Left renal cortex interstitium (tissue), 4 donors: ENCODE data around the gene CSTF1. TPM values are rescaled to one million over a fixed set of nuclear protein-coding genes. Genes with fewer than 3 reads are reported as not detected.
A peak's percentile ranks its signal among the peaks of the same experiment; 100 is the strongest.
"Not testable (repeated sequence)": the region's sequence is repeated elsewhere in the genome, so short reads cannot be mapped to it uniquely, and the experiment has no call there.

Source experiments
- DNase-seq, 4 donors: peaks; one replicate each; pipeline ENCODE4 v3.0.0-alpha.2; 2013; ENCODE audit warnings: low read depth in 4 of 4, low spot score in 2 of 4, missing footprints in 1 of 4
- polyA plus RNA-seq, 4 donors: library from polyadenylated mRNA; unstranded; fragments of 120-200 nt; gene quantifications; one replicate each; pipeline ENCODE4 v1.2.1, GENCODE V29; 2013; ENCODE audit not compliant: insufficient read length in 4 of 4

CSTF1 gene
- polyA plus RNA-seq, 4 donors = 39.6 to 43.8 (median 41.0) TPM

DNA sequence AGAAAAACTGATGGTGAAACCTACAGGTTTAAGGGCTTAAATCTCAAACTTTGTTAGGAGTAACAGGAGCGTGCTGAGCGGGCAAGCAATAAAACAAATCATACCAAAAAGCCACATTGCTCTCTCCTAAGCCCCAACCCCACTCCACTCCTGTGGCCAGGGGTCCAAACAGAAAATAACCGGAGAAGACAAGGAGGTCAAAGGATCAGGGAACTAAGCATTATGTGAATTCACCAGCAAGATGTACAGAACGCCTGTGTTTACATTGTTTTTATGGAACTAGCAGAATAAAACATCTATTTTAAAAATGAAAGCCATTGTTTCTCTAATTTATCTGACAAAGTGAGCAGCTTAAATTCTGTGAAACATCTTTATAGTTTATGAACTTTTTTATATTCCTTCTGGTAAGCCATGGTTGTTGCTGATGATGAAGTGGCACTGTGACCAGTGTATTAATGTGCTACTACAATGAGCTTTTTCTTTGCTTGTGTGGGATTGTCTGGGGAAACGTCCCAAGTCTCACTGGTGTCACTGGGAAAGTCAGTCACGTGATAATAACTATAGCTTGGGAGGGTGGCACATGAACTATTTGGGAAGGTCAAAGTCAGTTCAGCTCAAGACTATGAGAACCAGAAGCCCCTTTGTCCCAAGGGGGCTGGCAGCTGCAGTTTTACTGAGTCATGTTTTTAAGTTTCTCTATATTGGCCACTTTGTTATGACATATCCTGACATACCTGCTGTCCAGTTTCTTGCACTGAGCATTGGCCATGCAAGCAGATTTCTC, 23.9 kb upstream of the CSTF1 start:
- no peak for DNase-seq

DNA sequence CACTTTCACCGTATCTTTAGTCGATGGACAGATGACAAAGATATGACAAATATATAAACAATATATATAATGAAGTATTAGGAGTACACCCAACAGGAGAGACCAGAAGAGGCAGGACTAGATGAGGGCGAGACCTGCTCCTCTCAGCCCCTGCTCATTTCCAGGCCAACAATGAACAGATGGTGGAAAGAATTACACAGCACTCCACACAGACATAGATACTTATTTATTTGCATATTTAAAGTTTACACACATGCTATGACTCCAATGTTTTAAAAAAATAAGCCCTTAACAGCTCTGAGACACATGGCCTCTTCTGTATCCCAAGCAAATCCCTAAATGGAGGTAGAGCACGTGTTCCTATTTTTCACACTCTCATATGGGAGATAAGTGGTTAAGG, 23.3 kb upstream of the CSTF1 start:
- no peak for DNase-seq

DNA sequence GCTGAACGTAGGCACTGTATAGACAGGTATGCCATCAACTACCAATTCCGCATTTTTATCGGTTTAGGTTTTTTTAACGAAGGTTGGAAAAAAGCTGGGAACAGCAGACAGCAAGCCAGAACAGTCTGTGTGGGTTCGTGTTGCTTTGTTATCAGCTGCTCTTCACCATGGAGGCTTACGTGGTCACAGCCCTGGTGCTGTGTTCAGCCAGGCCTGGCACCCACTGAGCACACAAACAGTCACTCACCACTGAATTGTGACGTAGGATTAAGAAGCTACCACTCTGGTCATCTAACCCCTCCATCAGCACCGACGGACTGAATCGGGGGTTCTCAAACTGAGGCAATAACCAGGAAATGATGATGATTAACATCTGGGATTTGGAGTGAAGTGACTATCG, 20.5 kb upstream of the CSTF1 start:
- no peak for DNase-seq

DNA sequence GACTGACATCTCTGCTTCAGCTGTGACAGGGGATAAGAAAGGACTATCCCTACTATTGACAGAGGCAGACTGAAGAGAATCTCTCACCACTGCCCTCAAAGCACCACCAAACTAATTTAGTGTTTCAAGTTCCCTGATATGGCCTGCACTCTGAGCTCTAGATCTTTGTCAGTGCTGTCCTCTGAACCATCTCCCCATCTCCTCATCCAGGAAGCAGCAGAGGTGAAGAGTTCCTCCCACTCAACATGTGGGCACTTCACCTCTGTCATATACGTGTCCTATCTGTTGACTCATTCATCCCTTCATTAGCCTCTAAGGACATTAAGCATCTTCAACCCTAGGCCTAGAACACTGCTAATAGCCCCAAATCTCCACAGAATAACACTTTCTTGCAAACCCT, 19.6 kb upstream of the CSTF1 start:
- DNase-seq = no peak

DNA sequence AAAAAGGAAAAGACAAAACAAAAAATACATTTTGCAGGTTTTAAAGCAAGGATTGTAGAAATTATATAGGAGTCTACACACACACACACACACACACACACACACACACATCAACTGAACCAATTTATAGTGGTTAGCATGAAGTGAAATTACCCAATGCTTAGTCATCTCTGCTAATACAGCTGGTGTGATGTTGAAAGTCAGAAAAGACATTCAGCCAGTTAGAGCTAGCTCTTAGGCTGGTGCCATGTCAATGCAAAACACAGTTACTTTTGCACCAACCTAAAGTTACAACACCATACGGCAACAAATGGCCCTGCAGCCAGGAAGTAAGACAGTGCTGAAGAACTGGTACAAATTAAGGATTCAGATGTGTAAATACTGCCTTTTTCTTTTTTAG, 18.5 kb upstream of the CSTF1 start:
- DNase-seq = no peak

DNA sequence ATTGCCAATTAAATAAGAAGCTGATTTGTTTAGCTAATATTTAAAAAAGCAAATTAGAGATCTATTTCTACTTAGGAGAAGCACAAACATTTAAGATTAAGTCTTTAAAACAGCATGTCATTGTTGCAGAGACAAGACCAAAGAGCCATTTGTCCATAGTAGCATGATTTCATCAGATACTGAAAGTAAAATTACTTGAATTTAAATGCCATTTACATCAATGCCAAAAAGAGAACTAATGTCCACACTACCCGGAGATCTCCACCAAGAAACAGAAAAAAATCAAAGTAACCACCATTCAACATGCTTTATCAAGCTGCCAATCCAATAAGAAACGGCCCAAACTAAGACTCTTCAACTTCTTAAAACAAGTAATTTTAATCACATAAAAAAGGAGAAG, 16.1 kb upstream of the CSTF1 start:
- DNase-seq = no peak

DNA sequence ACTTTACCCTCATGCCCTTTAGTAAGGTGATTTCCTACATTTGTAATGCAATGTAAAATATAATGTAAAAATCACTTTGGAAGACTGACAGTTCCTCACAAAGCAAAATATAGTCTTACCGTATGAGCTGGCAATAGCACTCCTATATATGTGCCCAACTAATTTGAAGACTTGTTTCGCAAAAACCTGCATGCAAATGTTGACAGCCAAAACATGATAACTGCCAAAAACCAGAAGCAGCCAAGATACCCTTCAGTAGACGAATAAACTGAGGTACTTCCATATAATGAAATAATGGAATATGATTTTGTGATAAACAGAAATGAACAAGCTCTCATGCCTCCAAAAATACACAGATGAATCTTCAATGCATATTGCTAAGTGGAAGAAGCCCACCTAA, 14.1 kb upstream of the CSTF1 start:
- no peak for DNase-seq

DNA sequence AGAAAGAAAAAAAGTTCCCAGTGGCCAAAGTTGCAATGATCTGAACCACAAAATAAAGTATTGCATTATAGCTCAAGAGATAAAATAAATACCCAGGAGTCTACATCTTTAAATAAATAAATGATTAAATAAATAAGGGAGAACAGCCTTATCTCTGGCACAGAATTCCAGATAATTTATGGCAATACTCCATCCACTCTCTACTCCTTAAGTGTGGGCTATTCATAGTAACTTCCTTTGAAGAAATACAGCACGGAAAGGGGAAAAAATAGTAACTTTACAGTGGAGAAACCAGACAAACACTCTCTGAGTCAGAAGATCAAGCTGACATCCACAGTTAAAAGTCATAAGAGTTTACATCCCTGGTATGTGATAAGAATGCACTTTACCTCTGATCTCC, 12.1 kb upstream of the CSTF1 start:
- no peak for DNase-seq

DNA sequence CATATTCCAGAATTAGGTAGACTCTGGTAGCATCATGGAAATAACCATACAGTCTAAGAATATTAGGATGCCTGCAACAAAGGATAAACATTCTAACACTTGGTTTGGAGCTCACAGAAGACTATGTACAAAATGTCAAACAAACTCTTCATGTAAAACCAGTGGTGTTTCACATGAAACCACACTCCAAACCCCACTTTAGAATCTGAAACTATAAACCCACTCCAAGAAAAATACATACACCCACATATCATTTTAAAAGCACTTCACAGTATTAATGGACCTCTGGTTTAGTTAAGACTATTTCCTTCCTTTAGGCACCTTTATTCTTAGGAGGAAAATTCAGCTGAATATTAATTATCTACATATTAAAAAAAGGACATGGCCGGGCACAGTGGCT, 10.9 kb upstream of the CSTF1 start:
- DNase-seq = no peak

DNA sequence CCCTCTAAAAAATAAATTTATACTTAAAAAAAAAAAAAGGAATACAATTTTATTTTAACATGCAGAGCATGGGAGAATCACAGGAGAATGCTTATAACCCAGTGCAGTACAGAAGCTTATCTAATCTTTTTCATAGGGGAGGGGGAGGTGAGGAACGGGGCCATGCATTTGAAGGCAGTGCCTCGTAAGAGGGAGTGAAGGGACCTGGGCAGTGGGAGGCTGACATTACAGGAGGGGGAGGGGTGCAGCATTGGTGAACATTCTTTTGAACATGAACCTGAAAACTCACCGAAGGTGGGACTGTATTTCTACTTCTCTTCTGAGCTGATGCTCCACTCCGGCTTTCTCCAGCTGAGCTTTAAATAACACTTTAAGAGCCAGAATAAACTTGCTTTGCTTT, 9.7 kb upstream of the CSTF1 start:
- DNase-seq = no peak

DNA sequence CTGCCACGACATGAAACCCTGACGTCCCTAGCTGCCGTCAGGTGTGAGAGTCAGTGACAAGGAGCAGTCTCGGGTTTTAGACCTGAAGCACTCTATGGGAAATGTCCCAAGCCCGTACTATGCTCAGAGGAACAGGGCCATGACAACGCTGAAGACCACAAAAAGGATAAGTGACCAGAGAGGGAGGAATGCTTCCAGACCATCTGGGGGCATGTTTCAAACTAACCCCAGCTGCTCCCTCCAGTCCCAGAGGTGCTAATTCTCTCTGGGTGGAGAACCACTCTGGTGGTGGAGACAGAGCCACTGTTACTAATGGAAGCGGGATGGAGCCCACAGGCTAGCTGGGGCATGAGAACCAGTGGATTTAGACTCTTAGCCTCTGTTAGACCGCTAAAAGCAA, 9.1 kb upstream of the CSTF1 start:
- no peak for DNase-seq

DNA sequence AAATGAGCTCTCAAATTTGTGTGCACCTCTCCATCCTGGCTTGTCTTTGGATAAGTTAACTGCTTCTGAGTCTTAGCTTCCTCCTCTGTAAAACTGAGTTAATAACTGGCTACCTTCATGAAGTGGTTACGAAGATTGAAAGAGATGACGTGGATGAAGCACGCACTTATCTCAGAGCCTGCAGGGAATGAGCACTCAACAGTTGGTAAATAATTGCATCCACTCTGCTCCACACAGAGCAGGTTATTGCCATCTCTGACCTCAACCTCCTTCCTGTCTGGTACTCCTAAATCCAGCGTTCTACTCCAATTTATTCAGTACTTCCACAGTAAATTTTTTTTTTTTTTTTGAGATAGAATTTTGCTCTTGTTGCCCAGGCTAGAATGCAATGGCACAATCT, 7.3 kb upstream of the CSTF1 start:
- no peak for DNase-seq

DNA sequence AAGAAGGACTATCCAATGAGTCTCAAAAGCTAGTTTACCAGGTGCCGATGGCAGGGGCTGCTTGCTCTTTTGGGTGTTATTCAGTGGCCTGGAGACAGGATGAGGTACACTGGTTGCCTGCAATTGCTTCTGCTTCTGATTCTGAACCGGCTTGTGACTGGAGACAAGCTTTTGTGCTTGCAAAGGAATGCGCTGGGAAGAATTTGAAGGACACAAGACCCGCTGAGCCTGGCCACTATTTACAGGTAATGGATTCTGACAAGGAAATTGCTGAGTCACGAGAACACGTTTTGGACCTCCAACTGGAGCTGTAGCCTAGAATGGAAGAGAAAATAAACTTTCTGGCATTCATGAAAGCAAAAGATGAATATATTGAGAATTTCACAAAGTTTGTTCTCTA, 6.2 kb upstream of the CSTF1 start:
- DNase-seq = no peak

DNA sequence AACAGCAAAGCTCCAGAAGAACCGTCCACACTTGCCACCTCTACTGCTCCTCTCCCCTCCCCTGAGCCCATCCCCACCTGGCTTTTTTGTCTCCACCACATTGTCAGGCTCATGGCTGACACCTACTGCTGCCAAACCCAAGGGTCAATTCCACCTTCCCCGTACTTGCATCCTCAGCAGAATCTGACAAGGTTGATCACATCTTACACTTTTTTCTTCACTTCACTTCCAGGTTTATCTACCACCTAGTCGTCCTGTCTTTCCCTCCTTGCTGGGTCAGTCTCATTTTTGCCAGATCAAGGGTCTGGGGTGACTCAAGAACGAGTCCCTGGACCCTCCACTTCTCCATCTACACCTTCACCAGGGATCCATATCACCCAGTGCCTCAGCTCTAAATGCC, 3.6 kb upstream of the CSTF1 start:
- DNase-seq = no peak

DNA sequence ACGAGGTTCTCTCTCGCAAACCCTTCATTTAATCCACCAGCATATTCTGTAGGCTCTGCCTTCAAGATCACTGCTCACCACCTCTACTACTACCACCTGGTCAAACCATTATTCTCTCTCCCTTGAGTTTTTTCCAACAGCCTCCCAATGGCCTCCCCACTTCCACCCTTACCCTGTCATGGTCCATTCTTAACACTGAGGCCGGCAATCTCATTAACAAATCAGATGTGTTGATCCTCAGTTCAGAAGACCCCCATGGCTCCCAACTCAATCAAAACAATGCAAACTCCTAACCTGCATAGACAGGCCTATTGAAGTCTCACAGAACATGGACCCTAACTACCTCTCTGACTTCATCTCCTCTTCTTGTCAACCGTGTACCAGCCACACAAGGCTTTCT, 2.6 kb upstream of the CSTF1 start:
- DNase-seq = no peak

DNA sequence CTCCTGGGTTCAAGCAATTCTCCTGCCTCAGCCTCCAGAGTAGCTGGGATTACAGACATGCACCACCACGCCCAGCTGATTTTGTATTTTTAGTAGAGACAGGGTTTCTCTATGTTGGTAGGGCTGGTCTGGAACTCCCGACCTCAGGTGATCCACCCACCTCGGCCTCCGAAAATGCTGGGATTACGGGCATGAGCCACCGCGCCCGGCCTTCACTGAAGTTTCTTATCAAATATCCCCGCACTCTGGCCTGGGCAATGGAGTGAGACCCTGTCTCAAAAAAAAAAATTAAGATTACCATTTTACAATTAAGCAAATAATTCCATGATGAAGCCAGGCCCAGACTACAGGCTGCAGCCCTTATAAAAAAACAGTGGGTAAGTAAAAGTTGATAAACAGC, 2.0 kb upstream of the CSTF1 start:
- DNase-seq = not testable (repeated sequence)

DNA sequence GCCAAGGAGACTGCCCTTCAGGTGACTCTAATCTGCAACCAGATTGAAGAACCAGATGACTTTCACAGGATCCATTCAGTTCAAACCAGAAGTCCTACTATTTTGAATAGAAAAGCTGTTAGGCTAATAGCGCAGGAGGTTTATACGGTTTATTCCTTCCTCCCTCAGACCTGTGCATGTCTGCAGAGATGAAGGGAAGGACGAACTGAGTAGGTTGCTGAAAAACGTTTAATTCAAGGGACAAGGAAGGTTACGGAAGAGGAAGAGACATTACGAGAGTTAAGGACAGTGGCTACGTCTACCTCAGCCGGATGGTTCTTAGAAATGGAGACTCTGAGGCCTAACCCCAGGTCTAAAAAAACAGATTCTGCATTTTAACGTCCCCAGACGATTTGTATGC, 1.4 kb upstream of the CSTF1 start:
- no peak for DNase-seq

DNA sequence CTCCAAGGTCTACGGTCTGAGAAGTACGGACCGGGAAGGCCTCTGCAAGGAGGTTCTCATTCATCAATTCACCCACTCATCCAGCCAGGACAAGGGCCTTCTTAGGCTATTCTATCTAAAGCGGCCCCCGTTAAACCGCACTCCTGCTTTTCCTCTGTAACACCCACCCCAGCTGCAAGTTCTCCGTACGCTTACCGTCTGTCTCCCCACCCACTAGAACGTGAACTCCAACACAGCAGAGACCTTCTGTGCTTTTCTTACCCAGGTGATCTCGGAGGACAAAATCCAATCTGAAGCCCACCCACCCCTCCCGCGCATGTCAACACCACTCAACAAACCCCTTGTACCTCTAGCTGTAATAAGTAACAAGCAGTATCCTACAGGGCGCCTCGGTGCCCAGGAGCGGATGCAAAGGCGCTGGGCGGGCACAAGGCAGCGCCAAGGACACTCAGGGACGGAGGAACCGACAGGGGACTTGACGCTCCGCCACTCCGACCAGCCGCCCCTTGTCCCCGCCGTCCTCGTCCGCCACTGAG, 781 bp upstream of the CSTF1 start:
- no peak for DNase-seq

DNA sequence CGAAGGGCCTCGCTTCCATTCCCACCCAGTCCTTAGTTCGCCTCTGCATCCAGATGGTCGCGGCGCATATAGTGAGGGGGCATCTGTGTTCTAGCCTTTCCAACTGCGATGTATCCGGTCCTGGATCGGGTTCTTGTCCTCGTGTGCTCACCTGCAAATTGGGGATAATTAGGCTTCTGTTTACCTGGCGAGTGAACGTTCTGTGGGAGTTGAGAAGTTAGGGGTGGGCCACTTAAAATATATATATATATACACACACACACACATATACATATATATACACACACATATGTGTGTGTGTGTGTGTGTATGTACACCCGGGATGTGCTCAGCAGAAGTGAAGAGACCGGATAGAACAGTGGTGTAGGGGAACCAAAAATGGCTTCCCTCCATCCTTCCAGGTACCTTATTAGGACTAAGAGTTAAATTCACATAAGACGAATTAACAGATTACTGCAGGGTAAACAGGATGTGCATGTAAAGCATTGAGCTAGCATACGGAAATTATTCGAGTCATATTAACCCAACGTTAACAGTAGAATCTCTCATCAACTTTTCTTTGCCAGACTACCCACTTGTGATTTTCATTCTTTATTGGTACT, 537 bp downstream of the CSTF1 start:
- DNase-seq = no peak

DNA sequence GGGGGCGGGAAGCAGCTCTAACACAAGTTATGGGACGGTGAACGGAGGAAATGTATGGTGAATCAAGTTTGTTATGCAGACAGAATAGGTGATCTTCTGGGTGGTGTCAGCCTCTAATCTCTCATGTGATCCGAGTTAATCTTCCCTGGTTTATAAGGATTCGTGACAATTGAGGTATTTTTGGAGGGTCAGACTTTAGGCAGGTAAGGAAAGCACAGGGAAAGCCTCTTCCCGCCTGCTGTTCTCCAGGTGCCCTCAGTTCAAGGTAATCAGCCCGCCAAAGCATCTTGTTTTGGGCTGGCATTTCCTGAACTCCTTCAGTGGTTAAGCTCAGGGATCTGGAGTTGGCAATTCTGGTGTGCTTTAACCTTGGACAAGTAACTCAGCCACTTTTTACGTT, 1.2 kb downstream of the CSTF1 start:
- no peak for DNase-seq

DNA sequence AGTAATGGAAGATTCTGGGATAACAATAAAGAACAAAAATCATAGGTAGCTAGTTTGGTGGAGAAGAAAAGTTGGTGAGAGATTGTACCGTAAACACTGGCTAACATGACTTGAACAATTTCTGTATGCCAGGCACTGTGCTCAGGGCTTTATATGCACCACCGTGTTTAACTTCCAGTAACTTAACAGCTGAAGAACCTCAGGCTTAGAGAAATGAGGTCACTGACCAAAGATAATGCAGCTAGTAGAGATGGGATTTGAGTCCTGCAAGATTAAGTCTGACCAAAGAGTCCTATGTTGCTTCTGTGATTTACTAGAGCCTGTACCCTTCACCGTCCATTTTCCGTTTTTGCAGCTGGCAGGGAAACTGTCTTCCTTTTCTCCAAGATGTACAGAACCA, 2.7 kb downstream of the CSTF1 start:
- no peak for DNase-seq

DNA sequence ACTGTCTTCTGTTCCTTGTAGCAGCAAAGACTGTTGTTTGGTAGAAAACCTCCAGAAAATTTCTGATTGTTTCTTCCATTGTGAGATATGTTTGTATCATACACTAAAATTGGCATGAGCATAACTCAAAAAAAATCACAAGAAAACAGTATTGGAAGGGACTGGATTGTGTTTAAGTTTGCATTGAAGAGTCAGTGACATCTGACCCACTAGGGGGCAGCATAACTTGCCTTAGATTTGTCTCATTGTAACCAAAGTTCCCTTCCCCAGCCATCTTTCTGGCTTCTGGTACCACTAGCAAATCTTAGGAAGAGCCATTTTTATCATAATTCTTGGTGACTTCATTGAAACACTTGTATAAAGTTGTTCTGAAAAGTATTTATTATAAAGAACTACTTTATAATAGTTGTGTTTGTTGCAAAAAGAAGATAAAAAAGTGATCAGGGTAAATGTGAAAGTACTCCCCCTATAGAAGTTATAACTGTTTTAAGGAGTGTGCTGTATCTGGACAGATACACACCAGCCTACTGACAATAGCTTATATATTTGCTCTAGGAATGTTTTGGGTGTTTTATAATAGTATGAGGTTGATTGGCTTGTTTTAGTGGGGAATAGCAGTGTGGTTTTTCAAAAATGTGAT, 7.7 kb downstream of the CSTF1 start:
- peak in 1 of 4 donors; percentile 59 for DNase-seq
